Epithelial cell of proximal tubule (primary cell): ENCODE results near the gene DTX1. TPM values are rescaled to one million over a fixed set of nuclear protein-coding genes. Genes with fewer than 3 reads are reported as not detected.
A peak's percentile ranks its signal among the peaks of the same experiment; 100 is the strongest.

ENCODE experiments used
- DNase-seq: peaks from one replicate; pipeline ENCODE4 v3.0.0-alpha.2; 2011; ENCODE audit warnings: low read depth
- H3K4me3 ChIP-seq: 2 replicates; pipeline ENCODE4 v1.5.1; 2011; ENCODE audit warnings: low read depth, mild to moderate bottlenecking, low read length
- CTCF ChIP-seq: conservative IDR thresholded peaks from 2 replicates; pipeline ENCODE4 v1.5.1; 2012; ENCODE audit warnings: low read depth, mild to moderate bottlenecking, low read length
- total RNA-seq: library from RNA; depleted of rRNA; stranded (reverse); fragments of >200 nt; gene quantifications from 2 replicates; pipeline ENCODE4 v1.2.3, GENCODE V29; 2015

The DTX1 gene
- total RNA-seq, 1 donor from 2014 or later: not detected

GRCh38 chr12:113128802-113129663 is 72.5 kb downstream of the DTX1 start:
- DNase-seq: no peak
- no peak overlapping the region for H3K4me3 ChIP-seq
- TF ChIP-seq CTCF: no peak

GRCh38 chr12:113129664-113130456 is 73.3 kb downstream of the DTX1 start:
- TF ChIP-seq CTCF: no peak
- no peak for DNase-seq

GRCh38 chr12:113130457-113131135 is 74.1 kb downstream of the DTX1 start:
- H3K4me3 ChIP-seq: peak overlapping the region; percentile 40
- peak; percentile 75 for TF ChIP-seq CTCF
- DNase-seq: no peak

More at GRCh38 chr12:113129664-113130456, 73.3 kb downstream of the DTX1 start:
- H3K4me3 ChIP-seq: peak overlapping the region; percentile 40

GRCh38 chr12:113131556-113131955 is 75.0 kb downstream of the DTX1 start:
- TF ChIP-seq CTCF: no peak
- H3K4me3 ChIP-seq: no peak overlapping the region
- DNase-seq: no peak

- DNase-seq: no peak
- no peak for TF ChIP-seq CTCF
- peak overlapping the region; percentile 87 for H3K4me3 ChIP-seq
Measured at GRCh38 chr12:113133036-113133435, 76.5 kb downstream of the DTX1 start.

- no peak for TF ChIP-seq CTCF
- H3K4me3 ChIP-seq: peak overlapping the region; percentile 87
- no peak for DNase-seq
Measured at GRCh38 chr12:113133666-113134065, 77.1 kb downstream of the DTX1 start.
